ENCODE results near the gene HTR3C.
"Not testable (repeated sequence)": the region's sequence is repeated elsewhere in the genome, so short reads cannot be mapped to it uniquely, and the experiment has no call there.

HTR3C gene

GRCh38 chr3:184052767-184053166 lies at the start of gene HTR3C:
Gene HTR3C, plus strand, starts transcription at chr3:184053047. Its CDS starts 34 bp downstream, at chr3:184053081.
- Histone ChIP-seq H3K36me3 (no peaks in the 10 kb centered on the region), H3K9me3 (no peaks in the 10 kb centered on the region), H3K27ac (no peak within 1 kb of the TSS), H3K27me3 (no peaks in the 10 kb centered on the region), H3K4me2 (no peak within 1 kb of the TSS), H3K4me3 (no peak within 1 kb of the TSS), H4K20me1 (no peaks in the 10 kb centered on the region), H3K4me1 (peaks cover 6% of the 10 kb centered on the region; the same call in 1 of the 2 replicates), H3K9ac (no peak within 1 kb of the TSS)
- TF ChIP-seq Cebpa-rat (IDR thresholded peaks at IDR 0.05) = no peak

GRCh38 chr3:184003187-184003967 lies 49.5 kb upstream of the HTR3C start:
- Histone ChIP-seq H3K27ac (no peak overlapping the region), H3K4me3 (no peak overlapping the region), H3K36me3 (peaks cover 34% of the 10 kb centered on the region), H3K4me1 (peaks cover 8% of the 10 kb centered on the region), H4K20me1 (peaks cover 15% of the 10 kb centered on the region), H3K9me3 (no peaks in the 10 kb centered on the region), H3K27me3 (no peaks in the 10 kb centered on the region), H3K4me2 (no peak overlapping the region), H3K9ac (no peak overlapping the region)
- TF ChIP-seq Cebpa-rat (IDR thresholded peaks at IDR 0.05) = no peak

GRCh38 chr3:184004476-184004875 lies 48.4 kb upstream of the HTR3C start:
- TF ChIP-seq Cebpa-rat (IDR thresholded peaks at IDR 0.05) = no peak
- Histone ChIP-seq H3K27ac (no peak overlapping the region), H3K4me1 (peaks cover 15% of the 10 kb centered on the region)

GRCh38 chr3:184005941-184006507 lies 46.8 kb upstream of the HTR3C start:
- H3K27ac ChIP-seq = no peak overlapping the region
- H4K20me1 ChIP-seq = peaks cover 11% of the 10 kb centered on the region
- no peak for TF ChIP-seq Cebpa-rat (IDR thresholded peaks at IDR 0.05)
- H3K27me3 ChIP-seq = no peaks in the 10 kb centered on the region
- H3K4me1 ChIP-seq = peaks cover 15% of the 10 kb centered on the region
- H3K4me3 ChIP-seq = no peak overlapping the region
- no peak overlapping the region for H3K9ac ChIP-seq
- H3K9me3 ChIP-seq = no peaks in the 10 kb centered on the region
- H3K36me3 ChIP-seq = peaks cover 47% of the 10 kb centered on the region
- no peak overlapping the region for H3K4me2 ChIP-seq

More at GRCh38 chr3:184004476-184004875, 48.4 kb upstream of the HTR3C start:
- no peak overlapping the region for H3K4me2 ChIP-seq
- H3K27me3 ChIP-seq = no peaks in the 10 kb centered on the region
- H3K36me3 ChIP-seq = peaks cover 33% of the 10 kb centered on the region
- no peak overlapping the region for H3K4me3 ChIP-seq
- H4K20me1 ChIP-seq = peaks cover 13% of the 10 kb centered on the region
- H3K9me3 ChIP-seq = no peaks in the 10 kb centered on the region
- H3K9ac ChIP-seq = no peak overlapping the region

- H3K27me3 ChIP-seq, H3K4me3 ChIP-seq, H3K4me2 ChIP-seq, H3K9ac ChIP-seq, H4K20me1 ChIP-seq, H3K9me3 ChIP-seq, H3K27ac ChIP-seq: not testable (repeated sequence)
- Histone ChIP-seq H3K36me3 (peaks cover 53% of the 10 kb centered on the region), H3K4me1 (peaks cover 15% of the 10 kb centered on the region)
Measured at GRCh38 chr3:184007143-184007813, 45.6 kb upstream of the HTR3C start.

GRCh38 chr3:184008161-184008560 lies 44.7 kb upstream of the HTR3C start:
- H3K4me1 ChIP-seq = peaks cover 15% of the 10 kb centered on the region
- no peaks in the 10 kb centered on the region for H3K9me3 ChIP-seq
- H3K4me3 ChIP-seq = no peak overlapping the region
- H3K27ac ChIP-seq = no peak overlapping the region
- peak overlapping the region; percentile 48 for H3K4me2 ChIP-seq
- no peaks in the 10 kb centered on the region for H4K20me1 ChIP-seq
- no peaks in the 10 kb centered on the region for H3K27me3 ChIP-seq
- no peak overlapping the region; the same call in 1 of the 2 replicates for H3K9ac ChIP-seq
- H3K36me3 ChIP-seq = peaks cover 56% of the 10 kb centered on the region
- TF ChIP-seq Cebpa-rat (IDR thresholded peaks at IDR 0.05) = no peak

- no peak for TF ChIP-seq Cebpa-rat (IDR thresholded peaks at IDR 0.05)
- Histone ChIP-seq H3K4me2 (no peak overlapping the region), H3K4me1 (peaks cover 28% of the 10 kb centered on the region), H3K9me3 (no peaks in the 10 kb centered on the region), H4K20me1 (peaks cover 16% of the 10 kb centered on the region; the same call in 1 of the 2 replicates), H3K27ac (no peak overlapping the region), H3K36me3 (peaks cover 55% of the 10 kb centered on the region), H3K9ac (no peak overlapping the region), H3K27me3 (no peaks in the 10 kb centered on the region), H3K4me3 (no peak overlapping the region)
Measured at GRCh38 chr3:184011230-184011876, 41.5 kb upstream of the HTR3C start.

GRCh38 chr3:184011937-184012889 lies 40.6 kb upstream of the HTR3C start:
- Histone ChIP-seq H3K4me3 (no peak overlapping the region), H3K36me3 (peaks cover 55% of the 10 kb centered on the region)
- TF ChIP-seq Cebpa-rat (IDR thresholded peaks at IDR 0.05) = no peak

More at GRCh38 chr3:184011937-184012889, 40.6 kb upstream of the HTR3C start:
- Histone ChIP-seq H4K20me1 (peaks cover 24% of the 10 kb centered on the region), H3K27me3 (no peaks in the 10 kb centered on the region), H3K9me3 (no peaks in the 10 kb centered on the region), H3K27ac (no peak overlapping the region), H3K9ac (no peak overlapping the region), H3K4me1 (peaks cover 37% of the 10 kb centered on the region), H3K4me2 (no peak overlapping the region)
